Fibroblast of peridontal ligament (primary cell): ENCODE data around the gene SLIT1.
A peak's percentile ranks its signal among the peaks of the same experiment; 100 is the strongest.

Experiments used
- DNase-seq: peaks from one replicate; pipeline ENCODE4 v3.0.0-alpha.2; 2010; ENCODE audit errors: extremely low read depth

The SLIT1 gene

DNA sequence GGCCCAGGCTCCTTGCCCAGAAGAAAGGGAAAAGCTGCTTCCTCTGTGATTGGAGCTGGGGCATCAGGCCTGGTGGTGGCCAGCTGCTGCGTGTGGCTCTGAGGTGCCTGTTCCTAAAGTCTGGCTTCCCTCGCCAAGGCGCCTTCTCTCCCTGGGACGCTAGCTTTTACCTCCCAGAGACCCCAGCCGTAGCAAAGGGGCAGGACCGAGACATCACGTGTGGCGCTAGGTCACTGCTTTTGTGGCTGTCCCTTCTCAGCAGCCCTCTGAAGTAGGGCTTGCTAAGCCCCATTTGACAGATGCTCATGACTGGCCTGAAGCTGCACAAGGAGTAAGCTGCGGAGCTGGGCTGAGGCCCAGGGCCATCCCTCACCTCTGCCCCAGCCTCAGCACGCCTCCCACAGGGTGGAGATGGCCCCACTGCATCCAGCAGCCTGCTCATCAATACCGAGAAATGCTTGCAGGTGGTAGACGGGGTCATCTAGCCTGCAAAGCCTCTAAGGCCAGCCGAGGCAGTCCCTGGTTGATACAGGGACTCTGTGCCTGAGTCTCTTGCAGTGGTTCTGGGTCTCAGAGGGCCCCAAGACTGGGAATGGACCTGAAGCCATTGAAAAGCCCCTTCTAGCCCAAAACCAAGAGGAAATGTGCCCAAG is 182.5 kb downstream of the SLIT1 start:
- no peak for DNase-seq

DNA sequence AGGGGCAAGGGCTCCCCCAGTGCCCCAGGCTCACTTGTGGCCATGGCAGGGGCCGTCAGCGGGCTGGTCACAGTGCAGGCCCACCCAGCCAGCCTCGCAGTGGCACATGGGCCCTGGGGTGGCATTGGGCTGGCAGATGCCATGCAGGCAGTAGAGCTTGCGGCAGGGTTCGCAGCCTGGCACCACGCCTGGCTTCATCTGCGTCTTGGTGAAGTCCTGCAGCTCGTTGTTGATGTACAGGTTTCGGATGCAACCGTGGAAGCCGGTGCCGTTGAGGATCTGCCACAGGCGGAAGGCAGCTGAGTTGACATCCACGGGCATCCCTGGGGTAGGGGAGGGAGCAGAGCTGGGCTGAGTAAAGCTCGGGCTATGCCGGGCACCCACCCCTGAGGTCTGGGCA is 183.1 kb downstream of the SLIT1 start:
- DNase-seq: no peak

- no peak for DNase-seq
Measured at GRCh38 chr10:97001183-97001991, 184.4 kb downstream of the SLIT1 start.

DNA sequence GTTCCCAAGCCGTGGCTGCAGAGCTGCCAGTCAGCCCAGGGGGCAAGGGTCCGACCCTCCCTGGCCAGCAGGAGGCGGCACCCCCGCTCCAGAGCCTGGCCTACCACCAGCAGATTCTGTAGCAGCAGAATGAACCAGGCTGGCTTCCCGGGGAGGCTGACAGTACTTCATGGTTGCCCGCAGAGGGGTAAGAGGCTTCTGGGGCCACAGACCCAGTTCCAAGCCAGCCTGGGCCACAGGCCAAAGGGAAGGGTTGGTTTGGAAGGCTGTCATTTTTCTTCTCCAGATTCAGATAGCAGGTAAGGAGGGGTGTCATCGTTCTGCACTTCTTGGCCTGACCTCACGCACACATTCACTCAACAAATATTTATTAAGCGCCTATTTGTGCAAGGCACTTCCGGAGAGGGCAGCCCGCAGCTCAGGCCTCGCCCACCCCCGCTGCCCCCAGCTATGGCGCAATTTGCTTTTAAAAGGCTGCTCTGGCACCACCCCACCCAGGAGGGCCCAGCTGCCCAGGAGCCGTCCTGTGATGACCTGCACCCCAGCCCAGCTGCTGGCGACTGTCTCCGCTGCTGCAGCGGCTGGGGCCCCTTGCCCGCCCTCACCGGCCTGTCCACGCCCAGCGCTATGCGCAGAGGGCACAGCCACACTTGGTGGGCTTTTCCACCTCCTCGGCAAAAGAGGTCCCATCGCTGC is 185.1 kb downstream of the SLIT1 start:
- DNase-seq: no peak

DNA sequence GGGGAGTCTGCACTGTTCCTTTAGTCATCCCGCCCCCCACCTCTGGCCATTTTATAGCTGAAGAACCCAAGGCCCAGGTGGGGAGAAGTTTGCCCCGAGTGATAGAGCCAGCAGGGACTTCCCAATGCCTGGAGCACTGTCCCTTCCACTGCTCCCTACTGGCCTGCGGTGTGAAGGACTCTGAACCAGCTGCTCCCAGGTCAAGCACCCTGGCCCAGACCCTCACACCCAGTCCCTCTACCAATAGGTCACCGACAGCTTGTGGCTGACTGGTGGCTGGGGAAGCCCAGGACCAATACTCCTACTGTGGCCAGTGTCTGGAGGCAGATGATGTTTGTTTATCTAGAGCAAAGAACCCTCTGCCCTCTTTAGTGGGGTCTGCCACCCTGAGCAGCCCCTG is 185.8 kb downstream of the SLIT1 start:
- DNase-seq: no peak

DNA sequence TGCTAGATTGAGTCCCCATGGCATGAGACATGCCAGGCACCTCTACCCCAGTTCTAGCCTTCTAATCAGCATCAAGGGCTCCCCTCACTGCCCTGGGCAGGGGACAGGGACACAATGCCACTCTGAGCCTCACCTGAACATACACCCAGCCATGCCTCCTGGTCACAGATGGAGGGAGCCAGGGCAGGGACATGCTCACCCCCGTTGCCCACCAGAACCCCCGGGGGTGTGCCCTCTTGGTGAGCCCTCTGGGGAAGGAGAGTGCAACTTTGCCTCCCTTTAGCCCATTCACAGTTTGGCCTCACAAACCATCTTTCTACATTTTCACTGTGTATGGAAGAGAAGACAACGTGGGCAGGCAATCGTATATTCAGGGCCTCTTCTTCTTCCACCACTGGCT is 186.4 kb downstream of the SLIT1 start:
- DNase-seq: no peak

DNA sequence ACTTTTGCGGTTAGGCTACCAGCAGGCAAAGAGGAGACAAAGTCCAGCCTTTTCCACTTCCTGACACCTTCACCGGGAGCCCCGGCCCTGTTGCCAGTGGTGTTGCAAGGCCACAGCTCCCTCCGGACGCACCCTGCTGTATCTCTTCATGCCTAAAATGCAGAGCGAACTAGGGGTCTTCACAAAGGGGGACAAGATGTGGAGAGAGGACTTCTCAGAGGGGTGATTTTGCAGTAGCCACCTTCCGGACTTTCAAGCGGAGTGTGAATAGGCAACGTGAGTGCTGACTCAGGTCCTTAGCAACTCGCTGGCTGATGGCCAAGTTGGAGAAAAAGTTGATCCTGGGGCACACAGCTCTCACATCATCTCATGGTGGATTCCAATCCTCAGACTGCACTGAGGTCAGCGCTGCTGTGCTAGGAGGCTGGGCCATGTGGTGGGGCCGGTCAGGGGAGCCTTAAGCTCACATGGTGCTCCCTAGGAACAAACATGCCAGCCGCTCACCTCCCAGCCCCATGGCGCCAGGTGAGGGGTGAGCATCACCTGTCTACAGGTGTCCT is 187.3 kb downstream of the SLIT1 start:
- DNase-seq: peak; percentile 27

- DNase-seq: no peak
Measured at GRCh38 chr10:96996275-96996965, 189.3 kb downstream of the SLIT1 start.

DNA sequence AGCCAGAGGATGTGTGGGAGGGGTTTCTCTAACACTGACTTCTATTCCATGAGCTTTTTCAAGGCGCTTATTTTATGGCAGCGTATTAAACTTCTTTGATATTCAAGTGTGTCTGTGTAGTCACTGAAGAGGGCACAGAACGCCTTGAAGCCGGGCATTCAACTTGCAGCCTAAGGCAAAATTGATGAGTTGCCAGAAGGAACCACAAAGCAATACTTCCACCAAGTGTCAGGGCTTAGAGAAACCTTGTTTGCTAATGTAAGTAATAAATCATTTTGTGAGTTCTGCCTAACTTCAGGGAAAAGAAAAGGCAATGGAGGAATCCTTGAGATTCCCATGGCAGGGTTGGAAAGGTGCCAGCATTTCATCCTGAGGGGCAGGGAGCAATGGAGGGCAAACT is 189.9 kb downstream of the SLIT1 start:
- peak; percentile 32 for DNase-seq

DNA sequence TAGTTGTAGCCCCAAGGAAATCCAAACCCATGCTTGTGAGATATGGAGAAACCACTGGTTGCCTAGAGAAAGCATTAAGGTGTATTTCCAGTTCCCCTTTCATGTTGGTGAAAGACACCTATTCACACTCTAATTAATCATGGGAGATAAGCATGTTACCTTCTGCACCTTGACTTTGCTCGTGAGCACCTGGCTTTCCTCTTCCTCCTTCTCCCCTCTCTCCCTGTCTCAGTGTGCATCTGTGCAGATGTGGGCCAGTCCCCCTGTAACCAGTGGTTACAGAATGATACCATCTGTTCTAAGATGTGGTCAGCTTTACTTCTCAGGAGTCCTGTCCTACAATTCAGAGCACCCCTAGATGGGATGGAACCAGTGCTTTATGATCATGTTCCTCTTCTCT is 193.0 kb downstream of the SLIT1 start:
- no peak for DNase-seq

DNA sequence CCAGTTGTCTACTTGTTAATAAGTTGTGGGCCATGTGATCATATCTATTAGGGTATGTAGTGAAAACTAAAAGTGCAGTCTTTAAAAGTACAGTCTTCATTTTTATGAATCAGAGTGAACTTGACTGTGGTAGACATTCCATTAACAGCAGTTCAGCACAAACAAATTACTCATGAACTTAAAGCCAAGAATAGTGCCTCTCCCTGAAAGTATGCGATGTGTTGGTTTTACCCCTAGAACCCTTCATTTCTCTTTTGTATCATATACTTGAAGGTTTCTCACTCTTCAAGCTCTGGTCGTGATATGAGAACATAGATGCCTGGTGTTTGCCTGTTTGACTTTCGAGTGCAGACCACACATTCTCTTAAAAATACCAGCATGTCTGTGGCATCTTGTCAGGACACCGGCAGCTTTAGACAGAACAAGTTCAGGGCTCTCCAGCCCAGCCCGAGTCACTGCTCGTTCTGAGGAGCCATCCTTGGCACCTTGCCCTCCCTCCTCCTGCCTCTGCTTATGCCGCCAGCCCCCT is 194.4 kb downstream of the SLIT1 start:
- peak; percentile 76 for DNase-seq

DNA sequence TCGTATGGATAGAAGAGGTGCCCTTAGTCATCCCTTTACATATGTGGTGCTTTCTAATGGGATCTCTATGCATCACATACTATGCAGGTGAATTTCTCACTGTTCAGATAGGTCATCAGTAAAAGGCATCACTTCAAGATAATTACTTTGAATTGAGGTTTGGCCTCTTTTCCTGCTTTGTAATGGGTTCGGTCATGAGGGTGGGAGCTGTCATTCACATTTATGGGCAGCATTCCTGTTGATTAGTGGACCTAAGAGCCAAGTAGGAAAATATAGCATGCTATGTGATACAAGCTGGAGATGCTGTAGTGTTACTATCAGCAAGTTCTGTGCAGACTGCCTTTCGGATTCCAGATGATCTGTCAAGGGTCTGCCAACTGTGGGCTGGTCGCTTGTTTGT is 197.3 kb downstream of the SLIT1 start:
- DNase-seq: no peak

DNA sequence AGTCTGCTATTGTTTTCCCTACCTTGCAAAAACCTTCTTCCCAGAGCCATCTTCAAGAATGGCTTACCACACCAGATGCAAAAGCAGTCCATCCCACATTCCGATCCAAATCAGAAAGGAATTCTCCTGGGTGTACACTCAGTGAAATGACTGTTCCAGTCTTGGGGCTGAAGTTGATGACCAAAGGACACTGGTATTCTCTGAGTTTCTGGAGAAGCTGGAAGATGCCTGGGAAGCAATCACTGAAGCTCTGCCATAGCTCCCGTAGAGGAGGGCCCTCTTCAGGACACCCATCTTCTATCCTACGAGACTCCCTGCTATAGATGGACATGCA is 197.9 kb downstream of the SLIT1 start:
- DNase-seq: peak; percentile 27

GRCh38 chr10:96987141-96987841 is 198.5 kb downstream of the SLIT1 start:
- DNase-seq: no peak

GRCh38 chr10:96986200-96986856 is 199.4 kb downstream of the SLIT1 start:
- no peak for DNase-seq

- no peak for DNase-seq
Measured at GRCh38 chr10:96984541-96985131, 201.1 kb downstream of the SLIT1 start.

DNA sequence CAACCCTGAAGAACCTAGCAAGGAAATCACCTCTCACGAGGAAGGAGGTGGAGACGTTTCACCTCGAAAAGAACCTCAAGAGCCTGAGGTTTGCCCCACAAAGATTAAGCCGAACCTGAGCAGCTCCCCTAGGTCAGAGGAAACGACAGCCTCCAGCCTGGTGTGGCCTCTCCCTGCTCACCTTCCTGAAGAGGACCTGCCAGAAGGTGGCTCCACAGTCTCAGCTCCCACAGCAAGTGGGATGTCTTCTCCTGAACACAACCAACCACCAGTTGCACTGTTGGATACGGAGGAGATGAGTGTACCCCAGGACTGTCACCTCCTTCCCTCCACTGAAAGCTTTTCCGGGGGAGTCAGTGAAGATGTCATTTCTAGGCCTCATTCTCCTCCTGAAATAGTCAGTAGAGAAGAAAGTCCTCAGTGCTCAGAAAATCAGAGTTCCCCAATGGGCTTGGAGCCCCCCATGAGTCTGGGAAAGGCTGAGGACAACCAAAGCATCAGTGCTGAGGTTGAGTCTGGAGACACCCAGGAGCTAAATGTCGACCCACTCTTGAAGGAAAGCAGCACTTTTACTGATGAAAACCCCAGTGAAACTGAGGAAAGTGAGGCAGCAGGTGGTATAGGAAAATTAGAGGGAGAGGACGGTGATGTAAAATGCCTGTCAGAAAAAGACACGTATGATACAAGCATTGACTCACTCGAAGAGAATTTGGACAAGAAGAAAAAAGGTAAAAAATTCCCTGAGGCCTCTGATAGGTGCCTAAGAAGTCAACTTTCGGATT is 203.4 kb downstream of the SLIT1 start:
- DNase-seq: no peak

DNA sequence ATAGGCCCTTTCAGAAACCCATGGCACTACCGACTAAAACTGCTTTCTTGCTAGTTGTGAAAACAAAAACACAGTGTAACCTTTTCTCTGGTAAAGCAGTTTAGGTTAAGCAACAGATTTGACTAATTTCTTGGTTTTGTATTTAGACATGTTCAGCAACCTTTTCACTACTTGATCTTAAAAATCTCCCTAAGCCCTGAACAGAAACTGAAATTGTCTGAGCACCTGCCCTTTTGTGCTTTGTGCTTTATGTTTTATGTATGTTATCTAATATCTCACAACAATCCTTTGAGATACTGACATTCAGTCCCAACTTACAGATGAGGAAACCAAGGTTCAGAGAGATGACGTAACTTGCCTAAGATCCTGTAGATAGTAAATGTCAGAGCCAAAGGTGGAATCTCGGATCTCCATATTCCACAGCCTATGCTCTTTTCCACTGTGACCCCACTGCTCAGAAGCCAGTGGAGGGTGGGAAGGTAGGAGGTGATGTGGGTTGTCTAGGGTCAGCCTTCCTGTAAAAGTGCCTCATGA is 207.1 kb downstream of the SLIT1 start:
- no peak for DNase-seq

GRCh38 chr10:96975136-96975535 is 210.6 kb downstream of the SLIT1 start:
- DNase-seq: no peak
